ENCODE results near the gene SEPTIN6. TPM values are rescaled to one million over a fixed set of nuclear protein-coding genes. Genes with fewer than 3 reads are reported as not detected.
A peak's percentile ranks its signal among the peaks of the same experiment; 100 is the strongest.

Gene SEPTIN6
- total and polyA plus RNA-seq, 12 donors = 4.6 to 24.9 (median 8.2) TPM

DNA sequence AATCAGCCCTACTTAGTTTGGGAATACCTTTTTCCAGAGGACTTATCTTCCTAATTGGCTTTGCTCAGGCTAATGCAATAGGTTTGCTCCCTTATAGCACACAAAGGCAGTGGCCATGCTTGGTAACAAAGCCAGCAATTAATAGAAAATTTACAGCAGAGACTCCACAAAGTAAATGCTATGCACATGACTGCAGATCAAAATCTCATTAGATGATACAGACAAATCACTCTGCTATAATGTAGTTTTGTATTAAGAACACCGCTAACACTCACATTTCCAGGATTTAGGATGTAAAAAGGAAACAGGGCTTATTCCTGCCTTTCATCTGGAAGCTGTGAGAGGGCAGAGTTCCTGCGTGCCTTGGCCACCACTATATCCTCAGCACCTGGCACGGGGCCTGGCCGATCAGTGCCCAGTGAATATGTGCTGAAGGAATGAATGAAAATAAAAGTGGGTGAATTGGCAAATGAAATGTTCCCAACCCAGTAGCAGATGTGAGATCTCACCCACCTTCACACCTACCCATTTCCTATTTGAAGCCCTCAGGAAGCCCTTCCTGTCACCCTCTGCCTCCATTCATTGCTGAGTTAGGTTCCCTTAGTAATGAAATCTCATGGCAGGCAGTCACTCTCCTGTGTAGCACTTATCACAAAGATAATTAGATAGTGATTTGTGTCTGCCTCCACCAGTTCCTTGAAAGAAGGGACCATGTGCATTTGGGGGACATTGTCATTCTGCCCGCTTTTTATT is 5.1 kb downstream of the SEPTIN6 start:
- peaks cover 0 to 69% (median 24%) of the 10 kb centered on the region in 9 donors for H3K4me1 ChIP-seq
- no peaks in the 10 kb centered on the region for H3K36me3 ChIP-seq
- H3K4me3 ChIP-seq = no peak overlapping the region
- H3K9me3 ChIP-seq = no peaks in the 10 kb centered on the region
- no peaks in the 10 kb centered on the region for H3K27me3 ChIP-seq
- TF ChIP-seq, protein P1, sequence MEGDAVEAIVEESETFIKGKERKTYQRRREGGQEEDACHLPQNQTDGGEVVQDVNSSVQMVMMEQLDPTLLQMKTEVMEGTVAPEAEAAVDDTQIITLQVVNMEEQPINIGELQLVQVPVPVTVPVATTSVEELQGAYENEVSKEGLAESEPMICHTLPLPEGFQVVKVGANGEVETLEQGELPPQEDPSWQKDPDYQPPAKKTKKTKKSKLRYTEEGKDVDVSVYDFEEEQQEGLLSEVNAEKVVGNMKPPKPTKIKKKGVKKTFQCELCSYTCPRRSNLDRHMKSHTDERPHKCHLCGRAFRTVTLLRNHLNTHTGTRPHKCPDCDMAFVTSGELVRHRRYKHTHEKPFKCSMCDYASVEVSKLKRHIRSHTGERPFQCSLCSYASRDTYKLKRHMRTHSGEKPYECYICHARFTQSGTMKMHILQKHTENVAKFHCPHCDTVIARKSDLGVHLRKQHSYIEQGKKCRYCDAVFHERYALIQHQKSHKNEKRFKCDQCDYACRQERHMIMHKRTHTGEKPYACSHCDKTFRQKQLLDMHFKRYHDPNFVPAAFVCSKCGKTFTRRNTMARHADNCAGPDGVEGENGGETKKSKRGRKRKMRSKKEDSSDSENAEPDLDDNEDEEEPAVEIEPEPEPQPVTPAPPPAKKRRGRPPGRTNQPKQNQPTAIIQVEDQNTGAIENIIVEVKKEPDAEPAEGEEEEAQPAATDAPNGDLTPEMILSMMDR (IDR thresholded peaks at IDR 0.05) = no peak
- H3K27ac ChIP-seq = peak overlapping the region in 3 of 10 donors; percentile 83 to 89 (median 88)
- intact Hi-C loops (cut with DNase I) = no loop called here
- ATAC-seq = no peak
- no peak for DNase-seq
- WGBS, 2 donors = 74 to 78% methylated on average over 5 of the region's 5 CpGs

- Histone ChIP-seq H3K9me3 (no peaks in the 10 kb centered on the region), H3K4me1 (peaks cover 0 to 71% (median 24%) of the 10 kb centered on the region in 9 donors), H3K36me3 (no peaks in the 10 kb centered on the region), H3K4me3 (peak overlapping the region in 2 of 10 donors; percentile 5 to 29), H3K27me3 (no peaks in the 10 kb centered on the region), H3K27ac (peak overlapping the region; percentile 24 to 89 (median 84))
- peak in 7 of 8 donors; percentile 27 to 54 (median 44) for ATAC-seq
- intact Hi-C loops (cut with DNase I) = no loop called here
- TF ChIP-seq, protein P1 (IDR thresholded peaks at IDR 0.05) = no peak
- no peak for DNase-seq
- WGBS, 2 donors = 44 to 48% methylated on average over 12 of the region's 12 CpGs
Measured at GRCh38 chrX:119686087-119686691, 6.8 kb downstream of the SEPTIN6 start.

GRCh38 chrX:119685225-119686066 is 7.5 kb downstream of the SEPTIN6 start:
- intact Hi-C loops (cut with DNase I) = no loop called here
- peak; percentile 52 to 91 (median 86) for ATAC-seq
- peak; percentile 28 to 51 for DNase-seq

More at GRCh38 chrX:119685225-119686066, 7.5 kb downstream of the SEPTIN6 start:
- H3K27ac ChIP-seq = peak overlapping the region; percentile 24 to 89 (median 84)
- H3K4me1 ChIP-seq = peaks cover 0 to 72% (median 24%) of the 10 kb centered on the region in 9 donors
- no peaks in the 10 kb centered on the region for H3K27me3 ChIP-seq
- H3K9me3 ChIP-seq = no peaks in the 10 kb centered on the region
- H3K36me3 ChIP-seq = no peaks in the 10 kb centered on the region
- WGBS, 2 donors = 36 to 46% methylated on average over 14 to 15 of the region's 15 CpGs
- peak overlapping the region in 2 of 10 donors; percentile 5 to 29 for H3K4me3 ChIP-seq
- TF ChIP-seq, protein P1 (IDR thresholded peaks at IDR 0.05) = no peak
